K562 (cell line): ENCODE measurements around the gene PRKACA. TPM values are rescaled to one million over a fixed set of nuclear protein-coding genes. Genes with fewer than 3 reads are reported as not detected.

Source experiments
- CREB1 ChIP-seq, 2 experiments: sonication (generic) in 1 of 2; formaldehyde crosslinking in 1 of 2; IDR thresholded peaks; 2 replicates each; pipeline versions ENCODE4 v1.6.1 to v1.8.0; 2012 to 2022; ENCODE audit warnings: inconsistent platforms in 1 of 2, mild to moderate bottlenecking in 1 of 2, missing genetic modification reagents in 1 of 2, moderate library complexity in 1 of 2
- FOXO4 ChIP-seq: fragments of 450-650 bp; formaldehyde crosslinking; IDR thresholded peaks from 2 replicates; pipeline ENCODE4 v1.4.0; 2020; ENCODE audit warnings: mild to moderate bottlenecking, moderate library complexity
- KAT7 ChIP-seq: sonication (generic); formaldehyde crosslinking; IDR thresholded peaks from 2 replicates; pipeline ENCODE4 v1.8.0; 2022; ENCODE audit warnings: missing genetic modification reagents, mild to moderate bottlenecking, borderline replicate concordance
- MAX ChIP-seq: sonication (generic); formaldehyde crosslinking; IDR thresholded peaks from 2 replicates; pipeline ENCODE4 v1.9.0; 2022; ENCODE audit warnings: mild to moderate bottlenecking, missing genetic modification reagents
- PTBP1 ChIP-seq: fragments of 200-400 bp; formaldehyde crosslinking; IDR thresholded peaks from 2 replicates; pipeline ENCODE4 v1.6.1; 2017; ENCODE audit warnings: low read depth, low read length
- TARDBP ChIP-seq: fragments of 450-650 bp; IDR thresholded peaks from 2 replicates; pipeline ENCODE4 v1.6.1; 2016
- TCF7 ChIP-seq: sonication (generic); IDR thresholded peaks from 2 replicates; pipeline ENCODE4 v1.6.1; 2016; ENCODE audit warnings: antibody characterized with exemption, borderline replicate concordance
- ZBTB7A ChIP-seq: IDR thresholded peaks from 2 replicates; pipeline ENCODE4 v1.6.1; 2011; ENCODE audit warnings: low read depth, mild to moderate bottlenecking, low read length, moderate library complexity, borderline replicate concordance; ENCODE audit not compliant: control insufficient read depth
- ZBTB9 ChIP-seq: fragments of 450-650 bp; formaldehyde crosslinking; IDR thresholded peaks from 2 replicates; pipeline ENCODE4 v1.4.0; 2020; ENCODE audit warnings: mild to moderate bottlenecking, moderate library complexity
- ZFP91 ChIP-seq: sonication (generic); formaldehyde crosslinking; IDR thresholded peaks from 2 replicates; pipeline ENCODE4 v1.8.0; 2022; ENCODE audit warnings: mild to moderate bottlenecking, missing genetic modification reagents
- ZMIZ1 ChIP-seq, 2 experiments: fragments of 150-350 bp in 1 of 2; IDR thresholded peaks; 2 replicates each; pipeline ENCODE4 v1.6.1; 2012 to 2016; ENCODE audit warnings: low read depth in 2 of 2, low read length in 2 of 2, mild to moderate bottlenecking in 1 of 2, moderate library complexity in 1 of 2
- ZNF23 ChIP-seq: fragments of 250-450 bp; sonication (Bioruptor Pico); IDR thresholded peaks from 2 replicates; pipeline ENCODE4 v1.4.0; 2020; ENCODE audit warnings: mild to moderate bottlenecking
- ZNF655 ChIP-seq: fragments of 250-450 bp; sonication (Bioruptor Pico); IDR thresholded peaks from 2 replicates; pipeline ENCODE4 v1.5.0; 2021
- polyA plus RNA-seq, 8 experiments: library from polyadenylated mRNA; depleted of rRNA in 4 of 8; stranded (reverse) in 5 of 8; unstranded in 3 of 8; fragments of >200 nt; fragmentation: Nextera tagmentation in 2 of 8; fragmentation: Illumina TruSeq in 1 of 8; extraction: Ambion mirVana in 2 of 8; extraction: Trizol in 1 of 8; gene quantifications; 2 replicates each; pipeline versions ENCODE4 v1.2.1 to v1.2.3, GENCODE V29; 2011 to 2014; ENCODE audit warnings: inconsistent platforms in 1 of 8, missing spikeins in 1 of 8
- total RNA-seq, 7 experiments: library from RNA; depleted of rRNA in 6 of 7; stranded (reverse); fragments of >200 nt in 6 of 7; fragmentation: Illumina TruSeq in 2 of 7; extraction: Trizol in 2 of 7; gene quantifications; 2 replicates each; pipeline versions ENCODE4 v1.2.1 to v1.2.3, GENCODE V29; 2011 to 2021; ENCODE audit warnings: low replicate concordance in 1 of 7

Gene PRKACA
- total and polyA plus RNA-seq, 9 of the 15 experiments (the other 6 are each of a cell fraction or from before 2014, with no cell fraction given) = 1.2 to 63.1 (median 13.0) TPM

GRCh38 chr19:14080887-14081796 lies 36.4 kb downstream of the PRKACA start (continued):
- no peak for TF ChIP-seq FOXO4 (CRISPR knock-in tag)
- TF ChIP-seq ZBTB9 (CRISPR knock-in tag) = no peak; the same call in 1 of the 2 replicates
- TF ChIP-seq KAT7 (CRISPR knock-in tag) = no peak
- TF ChIP-seq MAX (CRISPR knock-in tag) = peak; percentile 46; the same call in 1 of the 2 replicates
- TF ChIP-seq ZBTB7A = no peak; the same call in 1 of the 2 replicates
- no peak for TF ChIP-seq ZFP91 (CRISPR knock-in tag)
- TF ChIP-seq ZMIZ1 (IDR thresholded peaks at IDR 0.05; ENCODE audit: low read depth in 2 of 2, low read length in 2 of 2) = no peak
- TF ChIP-seq CREB1 (IDR thresholded peaks at IDR 0.05) = peak; percentile 67
- TF ChIP-seq CREB1 (CRISPR knock-in tag; IDR thresholded peaks at IDR 0.05) = peak; percentile 75; the same call in 1 of the 2 replicates
- TF ChIP-seq PTBP1 = no peak
- TF ChIP-seq ZNF655 = no peak
- no peak for TF ChIP-seq TARDBP
- TF ChIP-seq TCF7 = no peak
- TF ChIP-seq ZNF23 (CRISPR knock-in tag) = no peak
